HL-60/S4 treated with retinoic acid at 250 ng/mL for 4 days and 3 days (cell line): ENCODE data around the gene PRSS48.
"Not testable (repeated sequence)": the region's sequence is repeated elsewhere in the genome, so short reads cannot be mapped to it uniquely, and the experiment has no call there.

Source experiments
- in situ Hi-C: fragments of 300-500 bp; cut with MboI; formaldehyde crosslinking; loops from 2 replicates; pipeline ENCODE4 v1.7.0; 2022; ENCODE audit warnings: low sequenced_read_pairs

Gene PRSS48

GRCh38 chr4:151316645-151317044 is 39.7 kb downstream of the PRSS48 start:
- in situ Hi-C loops = no loop called here

DNA sequence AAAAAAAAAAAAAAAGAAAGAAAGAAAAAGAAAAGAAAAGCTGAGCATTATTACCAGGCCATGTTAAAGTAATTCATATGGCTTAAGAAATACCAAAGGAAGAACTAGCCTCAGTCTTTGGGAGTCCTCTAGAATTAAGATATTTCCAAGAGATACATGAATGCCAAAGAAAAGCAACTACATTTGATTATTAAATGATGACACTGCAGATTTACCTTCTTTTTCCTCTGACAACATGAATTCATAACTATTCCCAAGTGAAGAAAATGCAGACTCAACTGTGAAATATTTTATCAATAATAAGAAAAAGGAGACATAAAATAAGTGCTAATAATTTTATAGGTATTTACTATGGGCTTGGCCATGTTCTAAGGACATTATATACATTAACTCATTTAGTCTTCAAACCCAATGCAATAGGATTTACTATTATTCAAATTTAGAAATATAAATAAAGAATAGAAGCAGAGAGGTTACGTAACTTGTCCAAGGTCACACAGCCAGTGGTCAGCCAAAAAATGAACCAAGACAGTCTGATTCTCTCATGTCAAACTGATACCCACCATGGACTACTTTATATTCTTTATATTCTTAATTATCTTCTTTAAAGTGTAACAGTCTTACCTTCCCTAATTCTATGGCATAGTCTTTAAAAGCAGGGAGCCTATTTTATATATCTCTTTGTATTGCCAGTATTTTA is 41.5 kb downstream of the PRSS48 start:
- in situ Hi-C loops = no loop called here

- in situ Hi-C loops = no loop called here
Observed at GRCh38 chr4:151319490-151319889, 42.5 kb downstream of the PRSS48 start.

GRCh38 chr4:151321586-151321985 is 44.6 kb downstream of the PRSS48 start:
- in situ Hi-C loops = no loop called here

DNA sequence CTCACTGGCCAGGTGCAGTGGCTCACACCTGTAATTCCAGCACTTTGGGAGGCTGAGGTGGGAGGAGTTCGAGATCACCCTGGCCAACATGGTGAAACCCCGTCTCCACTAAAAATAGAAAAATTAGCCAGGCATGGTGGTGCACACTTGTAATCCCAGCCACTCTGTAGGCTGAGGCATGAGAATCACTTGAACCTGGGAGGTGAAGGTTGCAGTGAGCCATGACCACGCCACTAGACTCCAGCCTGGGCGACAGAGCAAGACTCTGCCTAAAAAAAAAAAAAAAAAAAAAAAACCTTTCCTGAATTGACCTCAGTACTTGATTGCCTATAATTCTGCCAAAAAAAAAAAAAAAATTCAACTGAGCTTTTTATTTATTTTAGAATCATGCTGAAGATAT is 45.2 kb downstream of the PRSS48 start:
- in situ Hi-C loops = not testable (repeated sequence)

DNA sequence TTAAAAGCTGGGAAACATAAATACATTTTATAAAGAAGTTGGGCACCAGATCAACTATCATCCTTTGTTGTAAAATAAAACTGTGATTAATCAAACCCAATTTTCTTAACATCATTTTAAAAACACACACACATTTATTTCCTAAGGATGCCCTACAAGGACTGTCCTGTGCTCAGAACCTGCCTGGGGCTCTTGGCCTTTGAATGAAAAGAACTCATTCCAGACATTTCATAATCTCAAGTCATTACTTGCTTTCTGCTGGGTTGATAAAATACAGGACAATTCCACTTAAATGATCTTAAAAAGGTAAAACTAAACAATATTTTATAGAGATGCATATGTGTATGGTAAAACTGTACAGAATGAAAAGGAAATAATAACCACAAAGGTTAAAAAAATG is 45.6 kb downstream of the PRSS48 start:
- in situ Hi-C loops = no loop called here

DNA sequence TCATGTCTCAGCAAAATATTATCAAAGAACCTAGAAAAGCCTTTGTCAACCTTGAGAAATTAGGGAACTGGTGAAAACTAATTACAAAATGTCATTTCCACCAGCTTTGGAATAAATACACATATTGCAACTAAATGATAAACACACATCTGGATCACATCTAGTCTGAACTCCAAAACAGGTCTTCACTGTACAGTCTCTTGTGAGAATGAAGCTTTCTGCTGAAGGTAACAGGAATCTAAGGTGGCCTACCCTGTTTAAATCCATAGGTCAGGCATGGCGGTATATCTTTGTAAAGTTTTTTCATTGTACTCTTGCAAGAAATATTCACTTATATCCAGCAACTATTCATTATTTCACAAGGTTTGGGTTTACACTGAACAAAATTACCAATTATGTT is 46.7 kb downstream of the PRSS48 start:
- in situ Hi-C loops = no loop called here

- in situ Hi-C loops = no loop called here
Observed at GRCh38 chr4:151324124-151324751, 47.3 kb downstream of the PRSS48 start.

GRCh38 chr4:151324752-151325110 is 47.8 kb downstream of the PRSS48 start:
- in situ Hi-C loops = no loop called here

DNA sequence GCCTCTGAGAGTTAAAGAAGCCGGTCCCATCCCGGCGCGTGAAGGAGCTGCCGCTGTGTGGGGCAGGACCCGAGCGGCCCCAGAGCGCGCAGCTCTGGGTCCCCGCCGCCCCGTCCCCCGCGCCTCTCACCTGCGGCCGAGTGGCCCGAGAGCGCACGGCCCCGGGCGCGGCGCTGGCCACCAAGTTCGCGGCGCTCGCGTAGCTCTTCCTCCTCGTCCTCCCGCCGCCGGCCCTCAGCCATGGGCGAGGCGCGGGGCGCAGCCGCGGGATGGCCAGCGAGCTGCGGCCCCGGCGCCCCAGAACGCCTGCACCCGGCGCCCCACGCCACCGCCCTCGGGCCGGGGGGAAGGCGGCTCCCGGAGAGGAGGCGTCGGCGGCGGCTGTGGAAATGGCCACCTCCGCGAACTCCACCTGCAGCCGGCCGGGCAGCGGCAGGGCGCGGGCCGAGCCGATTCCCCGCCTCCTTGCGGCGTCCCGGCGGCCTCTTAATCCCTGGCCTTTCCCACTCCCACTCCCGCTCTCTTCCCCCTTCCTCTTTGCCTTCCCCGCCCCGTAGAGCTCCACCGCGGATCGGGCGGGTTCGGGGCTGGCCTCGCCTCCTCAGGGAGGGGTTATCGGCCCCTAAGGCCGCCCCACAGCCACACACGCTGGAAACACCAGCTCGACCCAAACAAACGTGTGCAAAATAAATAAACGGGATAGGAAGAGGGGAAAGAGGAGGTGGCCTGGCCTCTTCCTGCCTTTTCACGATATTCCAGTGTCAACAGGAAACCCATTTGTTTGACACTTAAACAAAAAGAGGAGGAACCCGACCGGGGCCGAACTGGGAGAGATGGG is 48.4 kb downstream of the PRSS48 start, which contains the start of gene SH3D19:
TSS of gene SH3D19 (minus strand) at position 495 of the 838 bp plus-strand sequence. CDS start at position 242, 253 bp downstream.
- in situ Hi-C loops = no loop called here

DNA sequence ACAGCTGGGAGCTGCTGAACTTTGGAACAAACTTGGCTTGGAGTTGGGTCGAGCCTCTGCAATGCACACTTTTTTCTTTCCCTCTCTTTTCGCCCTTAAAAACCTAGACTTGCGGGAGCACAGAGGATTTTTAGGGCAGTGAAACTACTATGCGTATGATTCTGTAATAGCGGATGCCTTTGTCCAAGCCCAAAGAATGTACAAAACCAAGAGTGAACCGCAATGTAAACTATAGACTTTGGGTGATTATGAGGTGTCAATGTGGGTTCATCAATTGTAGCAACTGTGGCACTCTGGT is 48.9 kb downstream of the PRSS48 start:
- in situ Hi-C loops = no loop called here

- in situ Hi-C loops = no loop called here
Observed at GRCh38 chr4:151329217-151330007, 52.5 kb downstream of the PRSS48 start.

- in situ Hi-C loops = no loop called here
Observed at GRCh38 chr4:151331276-151332042, 54.5 kb downstream of the PRSS48 start.

DNA sequence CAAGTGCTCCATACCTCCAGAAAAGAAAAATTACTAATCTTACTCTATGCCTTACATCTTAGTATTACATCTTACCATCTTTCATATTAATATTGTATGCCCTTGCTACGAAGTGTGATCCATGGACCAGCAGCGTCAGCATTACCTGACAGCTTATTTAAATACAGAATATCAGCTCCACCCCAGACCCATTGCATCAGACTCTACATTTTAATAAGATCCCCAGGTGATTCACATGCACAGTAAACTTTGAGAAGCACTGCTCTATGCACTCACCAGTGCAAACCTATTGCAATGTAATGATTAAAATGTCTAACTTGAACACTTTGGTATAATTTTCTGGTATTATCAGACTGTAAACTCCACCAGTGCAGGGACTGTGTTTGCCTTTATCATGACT is 62.5 kb downstream of the PRSS48 start:
- in situ Hi-C loops = no loop called here

DNA sequence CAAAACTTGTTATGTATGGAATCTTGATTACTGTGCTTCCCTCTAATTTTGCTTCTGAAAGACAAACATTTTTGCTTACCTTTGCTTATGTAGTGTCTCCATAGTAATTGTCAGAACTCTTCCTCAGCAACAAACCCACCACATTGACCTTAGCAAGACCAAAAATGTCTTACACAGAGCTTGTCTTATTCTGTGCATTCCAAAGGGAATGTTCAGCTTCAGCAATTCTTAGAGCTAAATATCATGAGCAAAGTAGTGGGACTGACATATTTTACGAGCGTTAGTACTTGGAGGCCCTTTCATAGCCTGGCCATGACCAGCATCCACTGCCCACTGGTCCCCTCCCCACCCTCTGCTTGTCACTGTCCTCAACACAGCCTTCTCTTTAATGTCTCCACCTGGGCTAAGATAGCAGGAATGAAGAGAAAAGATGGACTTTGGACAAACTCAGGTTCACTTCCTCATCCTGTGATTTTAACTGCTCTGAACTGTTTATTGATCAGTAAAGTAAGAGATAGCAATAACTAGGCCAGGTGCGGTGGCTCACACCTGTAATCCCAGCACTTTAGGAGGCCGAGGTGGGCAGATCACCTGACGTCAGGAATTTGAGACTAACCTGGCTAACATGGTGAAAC is 63.9 kb downstream of the PRSS48 start:
- in situ Hi-C loops = no loop called here
